Left lung (tissue), 10 donors: ENCODE measurements around the gene MPHOSPH8. TPM values are rescaled to one million over a fixed set of nuclear protein-coding genes. Genes with fewer than 3 reads are reported as not detected.

Experiments used
- ATAC-seq: fragments of 200-7000 bp; cut with Tn5 transposase; one replicate; pipeline ENCODE4 v1.9.1; 2020; ENCODE audit warnings: moderate library complexity
- DNase-seq, 4 donors: peaks; one replicate each; pipeline ENCODE4 v3.0.0-alpha.2; 2013 to 2020
- H3K27ac ChIP-seq, 2 donors: fragments of 200-600 bp; sonication (generic) in 1 of 2; one replicate each; pipeline versions ENCODE4 v1.5.0 to v1.8.0; 2020 to 2021
- H3K27me3 ChIP-seq, 2 donors: fragments of 200-600 bp; sonication (generic) in 1 of 2; one replicate each; pipeline versions ENCODE4 v1.5.0 to v1.8.0; 2020 to 2021
- H3K36me3 ChIP-seq, 2 donors: fragments of 200-600 bp; sonication (generic) in 1 of 2; one replicate each; pipeline versions ENCODE4 v1.5.0 to v1.8.0; 2020 to 2021
- H3K4me1 ChIP-seq, 2 donors: fragments of 200-600 bp; one replicate each; pipeline ENCODE4 v1.8.0; 2021
- H3K4me3 ChIP-seq, 2 donors: fragments of 200-600 bp; sonication (generic) in 1 of 2; one replicate each; pipeline versions ENCODE4 v1.5.0 to v1.8.0; 2020 to 2021; ENCODE audit warnings: mild to moderate bottlenecking in 1 of 2
- H3K9me3 ChIP-seq, 2 donors: fragments of 200-600 bp; sonication (generic) in 1 of 2; one replicate each; pipeline versions ENCODE4 v1.5.0 to v1.8.0; 2020 to 2021
- intact Hi-C, 2 donors: fragments of 100-400 bp; cut with DNase I; formaldehyde crosslinking; loops; one replicate each; pipeline versions ENCODE4 v1.11.2 to v1.14.2; 2022
- polyA plus RNA-seq, 6 donors: library from polyadenylated mRNA; unstranded; fragments of 120-200 nt; gene quantifications; one replicate each; pipeline ENCODE4 v1.2.1, GENCODE V29; 2013; ENCODE audit not compliant: insufficient read length in 6 of 6
- total RNA-seq, 2 donors: library from RNA; stranded (reverse); fragmentation: NEBNext Ultra II Directional; extraction: Animal tissue kit (Norgen Biotek cat#: 25700); gene quantifications; one replicate each; pipeline ENCODE4 v1.2.1, GENCODE V29; 2021
- TF ChIP-seq, protein P1 (sequence below), 2 donors: fragments of 200-600 bp; sonication (generic) in 1 of 2; IDR thresholded peaks; one replicate each; pipeline versions ENCODE4 v1.5.0 to v1.8.0; 2021; ENCODE audit warnings: antibody characterized with exemption in 2 of 2
- donor health status: DM: no; HTN: yes; CAD: no.
- donor health status: DM: no; HTN: no; CAD: no.

Gene MPHOSPH8
- total and polyA plus RNA-seq, 8 donors, result 30.9 to 84.8 (median 72.3) TPM

DNA sequence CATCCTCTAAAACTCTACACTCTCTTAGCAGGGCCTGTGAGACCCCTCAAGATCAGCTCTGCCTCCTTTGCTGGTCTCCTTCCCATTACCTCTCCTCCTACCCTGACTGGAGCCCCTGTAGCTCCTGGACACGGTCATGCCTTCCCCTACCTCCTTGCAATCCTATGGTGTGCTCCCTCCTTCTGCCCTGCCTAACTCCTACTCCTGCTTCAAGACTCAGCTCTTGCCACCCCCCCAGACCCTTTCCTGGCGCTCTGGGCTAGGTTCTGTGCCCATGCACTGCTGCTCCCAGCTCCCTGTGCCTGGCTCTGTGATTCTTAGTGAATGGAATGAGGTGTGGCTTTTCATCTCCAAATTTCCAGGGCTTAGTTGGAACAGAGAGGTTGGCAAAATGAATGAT, 44.1 kb upstream of the MPHOSPH8 start:
- intact Hi-C loops, result no loop called here
- no peak for ATAC-seq
- DNase-seq, result no peak

DNA sequence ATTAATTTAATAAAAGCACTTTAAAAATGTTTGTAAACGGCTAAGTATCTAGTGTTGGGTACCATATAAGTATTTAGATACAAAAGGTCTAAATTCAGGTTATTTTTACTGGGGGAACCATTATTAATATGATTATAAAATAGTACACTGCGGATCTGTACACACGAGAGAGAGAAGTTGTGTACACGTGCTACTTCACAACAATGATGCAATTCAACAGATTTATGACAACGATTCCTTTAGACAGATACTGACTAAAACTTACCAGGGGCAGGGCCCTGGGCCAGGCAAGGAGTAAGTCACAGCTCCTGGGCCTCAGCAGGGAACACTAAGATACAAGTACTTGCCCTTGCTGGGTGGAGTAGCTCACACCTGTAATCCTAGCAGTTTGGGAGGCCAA, 43.0 kb upstream of the MPHOSPH8 start:
- intact Hi-C loops, result no loop called here
- Histone ChIP-seq H3K27me3 (no peaks in the 10 kb centered on the region), H3K9me3 (no peaks in the 10 kb centered on the region), H3K4me3 (no peak overlapping the region), H3K27ac (no peak overlapping the region), H3K4me1 (no peaks in the 10 kb centered on the region), H3K36me3 (no peaks in the 10 kb centered on the region)
- TF ChIP-seq, protein P1, sequence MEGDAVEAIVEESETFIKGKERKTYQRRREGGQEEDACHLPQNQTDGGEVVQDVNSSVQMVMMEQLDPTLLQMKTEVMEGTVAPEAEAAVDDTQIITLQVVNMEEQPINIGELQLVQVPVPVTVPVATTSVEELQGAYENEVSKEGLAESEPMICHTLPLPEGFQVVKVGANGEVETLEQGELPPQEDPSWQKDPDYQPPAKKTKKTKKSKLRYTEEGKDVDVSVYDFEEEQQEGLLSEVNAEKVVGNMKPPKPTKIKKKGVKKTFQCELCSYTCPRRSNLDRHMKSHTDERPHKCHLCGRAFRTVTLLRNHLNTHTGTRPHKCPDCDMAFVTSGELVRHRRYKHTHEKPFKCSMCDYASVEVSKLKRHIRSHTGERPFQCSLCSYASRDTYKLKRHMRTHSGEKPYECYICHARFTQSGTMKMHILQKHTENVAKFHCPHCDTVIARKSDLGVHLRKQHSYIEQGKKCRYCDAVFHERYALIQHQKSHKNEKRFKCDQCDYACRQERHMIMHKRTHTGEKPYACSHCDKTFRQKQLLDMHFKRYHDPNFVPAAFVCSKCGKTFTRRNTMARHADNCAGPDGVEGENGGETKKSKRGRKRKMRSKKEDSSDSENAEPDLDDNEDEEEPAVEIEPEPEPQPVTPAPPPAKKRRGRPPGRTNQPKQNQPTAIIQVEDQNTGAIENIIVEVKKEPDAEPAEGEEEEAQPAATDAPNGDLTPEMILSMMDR (IDR thresholded peaks at IDR 0.05), result no peak
- ATAC-seq, result no peak
- no peak for DNase-seq

More for the DNA sequence above, 44.1 kb upstream of the MPHOSPH8 start:
- no peaks in the 10 kb centered on the region for H3K36me3 ChIP-seq
- no peaks in the 10 kb centered on the region for H3K27me3 ChIP-seq
- TF ChIP-seq, protein P1 (IDR thresholded peaks at IDR 0.05), result no peak
- H3K27ac ChIP-seq, result no peak overlapping the region
- H3K4me1 ChIP-seq, result no peaks in the 10 kb centered on the region
- H3K4me3 ChIP-seq, result no peak overlapping the region
- no peaks in the 10 kb centered on the region for H3K9me3 ChIP-seq

DNA sequence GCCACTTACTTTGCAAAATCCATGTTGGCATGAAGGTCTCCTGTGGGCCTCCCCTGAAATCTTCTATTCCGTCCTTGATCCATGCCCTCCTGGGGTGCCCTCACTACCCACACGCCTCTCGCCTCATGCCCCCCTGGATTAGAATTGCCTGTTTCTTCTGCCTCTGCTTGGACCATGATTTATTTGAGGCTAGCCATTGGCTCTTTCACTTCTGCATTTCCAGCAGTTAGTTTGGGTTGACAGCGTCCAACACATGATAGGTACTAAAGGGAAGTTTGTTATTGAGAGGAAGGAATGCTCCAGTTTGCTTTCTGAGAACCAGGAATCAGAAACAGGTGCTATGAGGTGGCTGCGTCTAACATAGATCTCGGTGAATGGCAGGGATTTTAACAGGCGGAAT, 41.6 kb upstream of the MPHOSPH8 start:
- Histone ChIP-seq H3K9me3 (no peaks in the 10 kb centered on the region), H3K36me3 (no peaks in the 10 kb centered on the region), H3K27ac (no peak overlapping the region), H3K4me1 (no peaks in the 10 kb centered on the region), H3K4me3 (no peak overlapping the region), H3K27me3 (peaks cover 0 to 8% of the 10 kb centered on the region in 2 donors)
- DNase-seq, result no peak
- intact Hi-C loops, result no loop called here
- ATAC-seq, result no peak
- TF ChIP-seq, protein P1 (IDR thresholded peaks at IDR 0.05), result no peak

DNA sequence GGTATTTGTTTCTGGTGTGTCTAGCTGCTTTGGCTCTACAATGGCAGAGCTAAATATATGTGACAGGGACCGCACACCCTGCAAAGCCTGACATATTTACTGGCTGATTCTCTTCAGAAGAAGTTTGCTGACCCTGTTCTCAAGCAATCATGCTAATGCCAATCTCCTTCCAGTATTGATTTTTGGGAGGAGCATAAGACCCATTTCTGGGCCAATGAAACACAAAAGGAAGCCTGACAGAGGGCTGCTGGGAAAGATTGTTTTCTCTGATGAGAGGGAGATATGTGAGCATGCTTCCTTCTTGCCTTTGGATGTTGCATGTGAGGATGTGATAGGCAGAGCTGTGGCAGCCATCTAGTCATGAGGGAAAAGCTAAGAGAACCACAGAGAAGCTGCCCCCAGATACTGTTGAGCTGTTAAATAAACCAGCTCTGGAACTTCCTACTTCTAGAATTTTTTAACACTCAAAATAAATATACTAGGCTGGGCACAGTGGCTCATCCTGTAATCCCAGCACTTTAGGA, 40.7 kb upstream of the MPHOSPH8 start:
- DNase-seq, result no peak
- Histone ChIP-seq H3K27ac (no peak overlapping the region), H3K36me3 (no peaks in the 10 kb centered on the region), H3K9me3 (no peaks in the 10 kb centered on the region), H3K27me3 (peaks cover 0 to 10% of the 10 kb centered on the region in 2 donors), H3K4me3 (no peak overlapping the region), H3K4me1 (no peaks in the 10 kb centered on the region)
- no peak for ATAC-seq
- intact Hi-C loops, result no loop called here
- TF ChIP-seq, protein P1 (IDR thresholded peaks at IDR 0.05), result no peak

DNA sequence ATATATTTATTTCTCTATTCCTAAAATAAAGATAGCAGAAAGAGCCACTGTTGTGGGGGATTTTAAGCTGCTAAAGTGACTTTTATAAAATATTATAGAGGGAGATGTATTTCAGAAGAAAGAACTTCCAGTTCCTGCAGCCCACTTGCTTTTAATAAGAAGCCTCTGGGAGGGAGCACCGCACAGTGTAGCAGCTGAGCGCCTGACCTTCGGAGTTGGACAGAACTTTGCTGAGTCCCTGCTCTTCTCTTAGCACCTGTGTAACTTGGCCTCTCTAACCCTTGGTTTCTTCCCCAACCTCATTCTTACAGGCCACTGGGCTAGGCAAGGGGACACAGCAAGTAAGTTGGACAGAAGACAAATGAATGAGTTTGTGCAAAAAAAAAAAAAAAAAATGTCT, 37.4 kb upstream of the MPHOSPH8 start:
- ATAC-seq (no peak), DNase-seq (no peak)
- intact Hi-C loops, result no loop called here
- no peaks in the 10 kb centered on the region for H3K36me3 ChIP-seq
- peaks cover 0 to 37% of the 10 kb centered on the region in 2 donors for H3K27me3 ChIP-seq
- TF ChIP-seq, protein P1 (IDR thresholded peaks at IDR 0.05), result no peak
- no peaks in the 10 kb centered on the region for H3K9me3 ChIP-seq
- no peaks in the 10 kb centered on the region for H3K4me1 ChIP-seq
- H3K4me3 ChIP-seq, result no peak overlapping the region
- H3K27ac ChIP-seq, result no peak overlapping the region
